ENCODE measurements around the gene ATP2B2.

Gene ATP2B2

DNA sequence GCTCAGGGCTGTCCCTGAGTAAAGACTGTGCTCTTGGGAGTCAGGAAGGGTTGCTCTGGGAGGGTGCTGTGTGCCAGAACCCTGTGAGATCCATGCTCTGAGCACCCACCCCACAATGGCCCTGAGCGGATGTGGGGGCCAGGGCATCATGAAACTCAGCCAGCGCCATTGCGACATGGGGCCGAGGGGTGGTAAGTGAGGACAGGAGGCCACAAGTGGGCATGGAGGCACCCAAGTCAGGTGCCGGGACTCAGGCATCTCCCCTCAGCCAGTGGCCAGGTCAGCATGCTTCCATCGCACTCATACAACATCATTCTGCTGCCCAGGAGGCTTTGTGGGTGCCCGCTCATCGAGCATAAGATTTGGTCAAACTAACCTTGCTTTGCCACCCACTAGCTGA is 19.6 kb downstream of the ATP2B2 start:
- TF ChIP-seq, protein P1, sequence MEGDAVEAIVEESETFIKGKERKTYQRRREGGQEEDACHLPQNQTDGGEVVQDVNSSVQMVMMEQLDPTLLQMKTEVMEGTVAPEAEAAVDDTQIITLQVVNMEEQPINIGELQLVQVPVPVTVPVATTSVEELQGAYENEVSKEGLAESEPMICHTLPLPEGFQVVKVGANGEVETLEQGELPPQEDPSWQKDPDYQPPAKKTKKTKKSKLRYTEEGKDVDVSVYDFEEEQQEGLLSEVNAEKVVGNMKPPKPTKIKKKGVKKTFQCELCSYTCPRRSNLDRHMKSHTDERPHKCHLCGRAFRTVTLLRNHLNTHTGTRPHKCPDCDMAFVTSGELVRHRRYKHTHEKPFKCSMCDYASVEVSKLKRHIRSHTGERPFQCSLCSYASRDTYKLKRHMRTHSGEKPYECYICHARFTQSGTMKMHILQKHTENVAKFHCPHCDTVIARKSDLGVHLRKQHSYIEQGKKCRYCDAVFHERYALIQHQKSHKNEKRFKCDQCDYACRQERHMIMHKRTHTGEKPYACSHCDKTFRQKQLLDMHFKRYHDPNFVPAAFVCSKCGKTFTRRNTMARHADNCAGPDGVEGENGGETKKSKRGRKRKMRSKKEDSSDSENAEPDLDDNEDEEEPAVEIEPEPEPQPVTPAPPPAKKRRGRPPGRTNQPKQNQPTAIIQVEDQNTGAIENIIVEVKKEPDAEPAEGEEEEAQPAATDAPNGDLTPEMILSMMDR (conservative IDR thresholded peaks at IDR 0.05; ENCODE audit: low read length): no peak
- no peak for TF ChIP-seq EZH2phosphoT487 (IDR thresholded peaks at IDR 0.05; ENCODE audit: borderline replicate concordance)
- H3K9me3 ChIP-seq (ENCODE audit: insufficient read depth, low read depth, low read length): no peaks in the 10 kb centered on the region
- H3K4me2 ChIP-seq (ENCODE audit: low read depth, low read length, poor library complexity, severe bottlenecking): no peak overlapping the region
- H3K27me3 ChIP-seq (ENCODE audit: insufficient read depth, low read length, poor library complexity, severe bottlenecking): no peaks in the 10 kb centered on the region
- H3K79me2 ChIP-seq (ENCODE audit: insufficient read depth, low read length): no peaks in the 10 kb centered on the region
- H4K20me1 ChIP-seq (ENCODE audit: insufficient read depth, low read length, poor library complexity, severe bottlenecking): no peaks in the 10 kb centered on the region
- no peak overlapping the region for H3K4me3 ChIP-seq (ENCODE audit: low read length, poor library complexity, severe bottlenecking)
- H3F3A ChIP-seq (ENCODE audit: low read depth): no peaks in the 10 kb centered on the region
- no peaks in the 10 kb centered on the region for H3K36me3 ChIP-seq (ENCODE audit: insufficient read depth, low read length)
- H2AFZ ChIP-seq (ENCODE audit: low read length): no peak overlapping the region
- no peak overlapping the region for H3K9ac ChIP-seq (ENCODE audit: low read depth, low read length, poor library complexity, severe bottlenecking)
- no peaks in the 10 kb centered on the region for H3K4me1 ChIP-seq (ENCODE audit: insufficient read depth, low read length, poor library complexity, severe bottlenecking)
- H3K9me2 ChIP-seq (replicated peaks; ENCODE audit: low read depth, low read length): no peaks in the 10 kb centered on the region

DNA sequence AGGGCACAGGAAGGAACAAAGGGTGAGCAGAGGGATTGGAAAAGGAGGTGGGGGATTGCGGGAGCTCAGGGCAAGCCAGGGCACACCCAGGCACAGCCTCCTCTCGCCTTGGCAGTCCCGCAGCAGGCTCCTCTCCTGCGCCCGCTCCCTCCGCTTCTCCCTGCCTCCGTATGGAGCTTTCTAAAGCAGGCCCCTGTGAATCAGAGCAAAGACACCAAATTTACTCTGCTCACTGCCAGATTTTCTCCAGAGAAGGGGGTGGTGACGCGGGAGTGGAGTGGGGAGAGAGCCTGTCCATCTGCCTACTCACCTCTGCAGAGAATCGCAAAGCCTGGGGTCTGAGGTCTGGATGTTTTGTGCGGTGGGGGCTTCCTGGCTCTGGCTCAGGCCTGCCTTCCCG is 20.0 kb downstream of the ATP2B2 start:
- no peak for TF ChIP-seq EZH2phosphoT487 (IDR thresholded peaks at IDR 0.05; ENCODE audit: borderline replicate concordance)
- TF ChIP-seq, protein P1 (conservative IDR thresholded peaks at IDR 0.05; ENCODE audit: low read length): no peak
- H4K20me1 ChIP-seq (ENCODE audit: insufficient read depth, low read length, poor library complexity, severe bottlenecking): no peaks in the 10 kb centered on the region
- H3K9me3 ChIP-seq (ENCODE audit: insufficient read depth, low read depth, low read length): no peaks in the 10 kb centered on the region
- no peaks in the 10 kb centered on the region for H3K9me2 ChIP-seq (replicated peaks; ENCODE audit: low read depth, low read length)
- H3K27me3 ChIP-seq (ENCODE audit: insufficient read depth, low read length, poor library complexity, severe bottlenecking): no peaks in the 10 kb centered on the region
- no peaks in the 10 kb centered on the region for H3K4me1 ChIP-seq (ENCODE audit: insufficient read depth, low read length, poor library complexity, severe bottlenecking)
- H3K36me3 ChIP-seq (ENCODE audit: insufficient read depth, low read length): no peaks in the 10 kb centered on the region
- H2AFZ ChIP-seq (ENCODE audit: low read length): no peak overlapping the region
- H3K79me2 ChIP-seq (ENCODE audit: insufficient read depth, low read length): no peaks in the 10 kb centered on the region
- H3K9ac ChIP-seq (ENCODE audit: low read depth, low read length, poor library complexity, severe bottlenecking): no peak overlapping the region
- H3K4me2 ChIP-seq (ENCODE audit: low read depth, low read length, poor library complexity, severe bottlenecking): no peak overlapping the region
- no peak overlapping the region for H3K4me3 ChIP-seq (ENCODE audit: low read length, poor library complexity, severe bottlenecking)
- H3F3A ChIP-seq (ENCODE audit: low read depth): no peaks in the 10 kb centered on the region

DNA sequence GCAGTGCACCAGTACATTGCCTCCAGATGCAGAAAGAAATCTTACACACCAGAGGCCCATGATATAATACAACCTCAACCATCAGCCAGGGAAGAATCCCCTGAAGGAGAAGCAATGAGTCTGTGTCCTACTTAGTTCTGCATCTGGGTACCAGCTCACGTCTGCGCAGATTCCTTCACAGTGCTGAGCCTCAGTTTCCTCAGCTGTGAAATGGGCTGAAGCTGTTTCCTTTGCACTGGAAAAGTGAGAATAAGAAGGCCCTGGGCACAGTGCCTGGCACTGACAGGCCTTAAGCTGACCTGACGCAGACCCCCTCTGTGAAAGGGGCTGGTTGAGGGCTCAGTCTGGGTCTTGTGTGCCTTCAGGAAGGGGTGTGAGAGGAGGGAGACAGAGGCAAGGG is 20.7 kb downstream of the ATP2B2 start:
- H3K36me3 ChIP-seq (ENCODE audit: insufficient read depth, low read length): no peaks in the 10 kb centered on the region
- no peaks in the 10 kb centered on the region for H4K20me1 ChIP-seq (ENCODE audit: insufficient read depth, low read length, poor library complexity, severe bottlenecking)
- H3F3A ChIP-seq (ENCODE audit: low read depth): no peaks in the 10 kb centered on the region
- TF ChIP-seq, protein P1 (conservative IDR thresholded peaks at IDR 0.05; ENCODE audit: low read length): no peak
- no peak for TF ChIP-seq EZH2phosphoT487 (IDR thresholded peaks at IDR 0.05; ENCODE audit: borderline replicate concordance)
- H3K79me2 ChIP-seq (ENCODE audit: insufficient read depth, low read length): no peaks in the 10 kb centered on the region
- H2AFZ ChIP-seq (ENCODE audit: low read length): no peak overlapping the region
- H3K27me3 ChIP-seq (ENCODE audit: insufficient read depth, low read length, poor library complexity, severe bottlenecking): no peaks in the 10 kb centered on the region
- no peaks in the 10 kb centered on the region for H3K9me3 ChIP-seq (ENCODE audit: insufficient read depth, low read depth, low read length)
- no peak overlapping the region for H3K4me2 ChIP-seq (ENCODE audit: low read depth, low read length, poor library complexity, severe bottlenecking)
- H3K9me2 ChIP-seq (replicated peaks; ENCODE audit: low read depth, low read length): no peaks in the 10 kb centered on the region
- H3K4me3 ChIP-seq (ENCODE audit: low read length, poor library complexity, severe bottlenecking): no peak overlapping the region
- H3K9ac ChIP-seq (ENCODE audit: low read depth, low read length, poor library complexity, severe bottlenecking): no peak overlapping the region
- H3K4me1 ChIP-seq (ENCODE audit: insufficient read depth, low read length, poor library complexity, severe bottlenecking): no peaks in the 10 kb centered on the region

Measured in Loucy (cell line).